IMR-90 (cell line): ENCODE data around the gene PTPRCAP. TPM values are rescaled to one million over a fixed set of nuclear protein-coding genes. Genes with fewer than 3 reads are reported as not detected.

Source experiments
- ATAC-seq: fragments of 200-7000 bp; cut with Tn5 transposase; 2 replicates; pipeline ENCODE4 v1.9.1; 2020; ENCODE audit warnings: low read depth, mild to moderate bottlenecking, moderate library complexity
- BruUV-seq: library from RNA; stranded (reverse); fragments of 400-500 nt; replicated peaks from 2 replicates; lab custom pipeline; 2021; lab: Mats Ljungman, UMichigan
- CTCF ChIA-PET: fragments of 300-600 bp; formaldehyde crosslinking; extraction: SDS; loops from one replicate; lab custom pipeline; 2021; ENCODE audit warnings: antibody characterized with exemption; lab: Yijun Ruan, JAX
- POLR2A ChIA-PET: fragments of 300-600 bp; sonication (Branson Sonifier 250); formaldehyde crosslinking; loops from one replicate; lab custom pipeline; 2022; ENCODE audit warnings: antibody characterized with exemption; ENCODE audit not compliant: unreplicated experiment; lab: Charles Lee
- DNase-seq: peaks from one replicate; pipeline ENCODE4 v3.0.0; 2013
- H2AFZ ChIP-seq: replicated peaks from 2 replicates; pipeline ENCODE3; 2013; ENCODE audit warnings: low read length, mild to moderate bottlenecking; ENCODE audit not compliant: poor library complexity
- H2AK5ac ChIP-seq: 2 replicates; pipeline ENCODE4 v1.6.1; 2013; ENCODE audit warnings: low read depth, low read length, inconsistent platforms
- H2AK9ac ChIP-seq: replicated peaks from 2 replicates; pipeline ENCODE3; 2013; ENCODE audit warnings: mild to moderate bottlenecking, low read depth, low read length, moderate library complexity; ENCODE audit not compliant: poor library complexity
- H2BK120ac ChIP-seq: 2 replicates; pipeline ENCODE4 v1.6.1; 2013; ENCODE audit warnings: low read depth, low read length, inconsistent platforms
- H2BK15ac ChIP-seq: 3 replicates; pipeline ENCODE4 v1.6.1; 2013; ENCODE audit warnings: low read depth, low read length, inconsistent platforms
- H2BK20ac ChIP-seq: 2 replicates; pipeline ENCODE4 v1.6.1; 2013; ENCODE audit warnings: low read depth, mild to moderate bottlenecking, inconsistent platforms, low read length, moderate library complexity
- H2BK5ac ChIP-seq: 2 replicates; pipeline ENCODE4 v1.6.1; 2013; ENCODE audit warnings: mild to moderate bottlenecking, low read depth, low read length, inconsistent platforms; ENCODE audit not compliant: poor library complexity, severe bottlenecking
- H3K14ac ChIP-seq: replicated peaks from 2 replicates; pipeline ENCODE4 v1.6.1; 2013; ENCODE audit warnings: low read depth, low read length, inconsistent platforms
- H3K18ac ChIP-seq: 2 replicates; pipeline ENCODE4 v1.6.1; 2013; ENCODE audit warnings: low read depth, low read length, control low read depth
- H3K23ac ChIP-seq: 2 replicates; pipeline ENCODE4 v1.6.1; 2013; ENCODE audit warnings: low read depth, low read length, inconsistent platforms
- H3K27ac ChIP-seq: 2 replicates; pipeline ENCODE4 v1.5.1; 2013; ENCODE audit warnings: mild to moderate bottlenecking, control low read depth, low read length; ENCODE audit not compliant: insufficient read depth
- H3K27me3 ChIP-seq: 2 replicates; pipeline ENCODE4 v1.6.1; 2013; ENCODE audit warnings: low read length; ENCODE audit not compliant: control insufficient read depth, insufficient read depth
- H3K36me3 ChIP-seq: 2 replicates; pipeline ENCODE4 v1.6.1; 2013; ENCODE audit warnings: low read length, mixed read lengths; ENCODE audit not compliant: control insufficient read depth, insufficient read depth
- H3K4ac ChIP-seq: 2 replicates; pipeline ENCODE4 v1.6.1; 2013; ENCODE audit warnings: low read depth, low read length, inconsistent platforms
- H3K4me1 ChIP-seq: 2 replicates; pipeline ENCODE4 v1.6.1; 2013; ENCODE audit warnings: low read length, mixed read lengths; ENCODE audit not compliant: control insufficient read depth, insufficient read depth
- H3K4me2 ChIP-seq: 2 replicates; pipeline ENCODE4 v1.6.1; 2013; ENCODE audit warnings: low read depth, mild to moderate bottlenecking, control low read depth, low read length, moderate library complexity
- H3K4me3 ChIP-seq: 2 replicates; pipeline ENCODE4 v1.5.1; 2013; ENCODE audit warnings: low read depth, mild to moderate bottlenecking, control low read depth, low read length, moderate library complexity; ENCODE audit not compliant: insufficient read depth
- H3K56ac ChIP-seq: 2 replicates; pipeline ENCODE4 v1.6.1; 2013; ENCODE audit warnings: low read length, inconsistent platforms; ENCODE audit not compliant: insufficient read depth; ENCODE audit errors: extremely low read depth
- H3K79me1 ChIP-seq, 2 experiments: 2 replicates each; pipeline ENCODE4 v1.6.1; 2013; ENCODE audit warnings: low read length in 2 of 2, inconsistent platforms in 1 of 2, low read depth in 1 of 2
- H3K9ac ChIP-seq: 2 replicates; pipeline ENCODE4 v1.6.1; 2013; ENCODE audit warnings: low read depth, low read length, control low read depth
- H3K9me1 ChIP-seq: 2 replicates; pipeline ENCODE4 v1.6.1; 2013; ENCODE audit warnings: low read length, inconsistent platforms; ENCODE audit not compliant: insufficient read depth
- H3K9me3 ChIP-seq: 2 replicates; pipeline ENCODE4 v1.6.1; 2013; ENCODE audit warnings: low read length; ENCODE audit not compliant: control insufficient read depth, insufficient read depth
- H4K20me1 ChIP-seq: 2 replicates; pipeline ENCODE4 v1.6.1; 2013; ENCODE audit warnings: low read length, inconsistent platforms; ENCODE audit not compliant: insufficient read depth
- H4K5ac ChIP-seq: 2 replicates; pipeline ENCODE4 v1.6.1; 2013; ENCODE audit warnings: mild to moderate bottlenecking, low read depth, low read length, control low read depth
- H4K8ac ChIP-seq, 2 experiments: 2 replicates each; pipeline ENCODE4 v1.6.1; 2013; ENCODE audit warnings: low read depth in 2 of 2, low read length in 2 of 2, control low read depth in 1 of 2, inconsistent platforms in 1 of 2
- H4K91ac ChIP-seq: 2 replicates; pipeline ENCODE4 v1.6.1; 2013; ENCODE audit warnings: low read depth, low read length, inconsistent platforms; ENCODE audit not compliant: insufficient read depth
- BHLHE40 ChIP-seq: fragments of 150-350 bp; IDR thresholded peaks from 2 replicates; pipeline ENCODE4 v1.6.1; 2016; ENCODE audit warnings: mild to moderate bottlenecking, low read depth, low read length
- CEBPB ChIP-seq: IDR thresholded peaks from 2 replicates; pipeline ENCODE4 v1.6.1; 2012; ENCODE audit warnings: low read depth, low read length, improper control_type of control experiment
- CHD1 ChIP-seq: IDR thresholded peaks from 2 replicates; pipeline ENCODE4 v1.6.1; 2012; ENCODE audit warnings: low read depth, low read length, improper control_type of control experiment
- ELK1 ChIP-seq: fragments of 150-350 bp; IDR thresholded peaks from 2 replicates; pipeline ENCODE4 v1.6.1; 2016; ENCODE audit warnings: low read depth, mild to moderate bottlenecking, low read length, moderate library complexity, borderline replicate concordance
- FOS ChIP-seq: fragments of 150-350 bp; IDR thresholded peaks from 2 replicates; pipeline ENCODE4 v1.6.1; 2016; ENCODE audit warnings: low read depth, low read length
- MAFK ChIP-seq: IDR thresholded peaks from 2 replicates; pipeline ENCODE4 v1.6.1; 2012; ENCODE audit warnings: low read depth, low read length, improper control_type of control experiment
- MXI1 ChIP-seq: IDR thresholded peaks from 2 replicates; pipeline ENCODE4 v1.6.1; 2012; ENCODE audit warnings: low read depth, mild to moderate bottlenecking, low read length, moderate library complexity, borderline replicate concordance
- NFE2L2 ChIP-seq: fragments of 150-350 bp; IDR thresholded peaks from 2 replicates; pipeline ENCODE4 v1.6.1; 2016; ENCODE audit warnings: low read depth, mild to moderate bottlenecking, low read length
- POLR2A ChIP-seq: IDR thresholded peaks from 2 replicates; pipeline ENCODE4 v1.6.1; 2012; ENCODE audit warnings: mild to moderate bottlenecking, low read depth, low read length
- RAD21 ChIP-seq: IDR thresholded peaks from 2 replicates; pipeline ENCODE4 v1.6.1; 2012; ENCODE audit warnings: low read length, improper control_type of control experiment
- RCOR1 ChIP-seq: IDR thresholded peaks from 2 replicates; pipeline ENCODE4 v1.6.1; 2012; ENCODE audit warnings: mild to moderate bottlenecking, low read length, improper control_type of control experiment; ENCODE audit not compliant: insufficient replicate concordance
- RFX5 ChIP-seq: IDR thresholded peaks from 2 replicates; pipeline ENCODE4 v1.8.0; 2012; ENCODE audit warnings: low read depth, mild to moderate bottlenecking, low read length, moderate library complexity
- SMC3 ChIP-seq: fragments of 150-350 bp; IDR thresholded peaks from 2 replicates; pipeline ENCODE4 v1.6.1; 2016; ENCODE audit warnings: low read depth, mild to moderate bottlenecking, antibody characterized with exemption, low read length, moderate library complexity
- WGBS, 2 experiments: methylation state at CpG; one replicate each; pipeline versions ENCODE4 v1.1.5 to v1.1.7; 2013; ENCODE audit warnings: missing lambda C conversion rate in 2 of 2; ENCODE audit not compliant: insufficient read length in 1 of 2; ENCODE audit errors: extremely low coverage in 2 of 2; 5-methylcytosine and 5-hydroxymethylcytosine counted together
- dilution Hi-C: fragments of 300-500 bp; cut with HindIII; formaldehyde crosslinking; loops from one replicate; pipeline ENCODE4 v1.14.3; 2018; ENCODE audit warnings: low sequenced_read_pairs; ENCODE audit not compliant: unreplicated experiment
- in situ Hi-C: fragments of 300-500 bp; cut with MboI; formaldehyde crosslinking; loops from 3 replicates; pipeline ENCODE4 v1.14.3; 2019; ENCODE audit warnings: low sequenced_read_pairs, inconsistent platforms, mixed read lengths
- intact Hi-C: fragments of 100-400 bp; cut with micrococcal nuclease; formaldehyde crosslinking; loops from 2 replicates; pipeline ENCODE4 v1.10.0; 2022
- polyA plus RNA-seq, 3 experiments: library from polyadenylated mRNA; depleted of rRNA; stranded (reverse); fragments of >200 nt; gene quantifications; 2 replicates each; pipeline ENCODE4 v1.2.3, GENCODE V29; 2012; ENCODE audit warnings: low replicate concordance in 1 of 3
- total RNA-seq: library from RNA; depleted of rRNA; stranded (reverse); fragments of >200 nt; gene quantifications from 2 replicates; pipeline ENCODE4 v1.2.3, GENCODE V29; 2012
- TF ChIP-seq, protein P1 (sequence below): conservative IDR thresholded peaks from 2 replicates; pipeline ENCODE4 v1.5.1; 2012; ENCODE audit warnings: mild to moderate bottlenecking, low read depth, low read length, improper control_type of control experiment
- TF ChIP-seq, protein P2 (sequence below): fragments of 150-350 bp; IDR thresholded peaks from 2 replicates; pipeline ENCODE4 v1.6.1; 2017; ENCODE audit warnings: mild to moderate bottlenecking, antibody characterized with exemption, low read length, low read depth

PTPRCAP gene
- total and polyA plus RNA-seq, 2 of the 4 experiments (the other 2 are of a cell fraction): 0.24 TPM; not detected in 1

- no peak within 1 kb of the TSS for H3K18ac ChIP-seq
- POLR2A ChIA-PET: no interaction called here
- H2AFZ ChIP-seq: peak within 1 kb of the TSS; percentile 72
- H3K4me2 ChIP-seq: peak within 1 kb of the TSS; percentile 20; the same call in 1 of the 2 replicates
- no peak within 1 kb of the TSS for H3K23ac ChIP-seq
- peaks cover 5% of the 10 kb centered on the region; the same call in 1 of the 2 replicates for H3K4me1 ChIP-seq
- no peak within 1 kb of the TSS for H3K4me3 ChIP-seq
- no peak within 1 kb of the TSS for H2AK5ac ChIP-seq
- H2BK120ac ChIP-seq: no peak within 1 kb of the TSS
- H4K20me1 ChIP-seq: no peaks in the 10 kb centered on the region
- intact Hi-C loops: no loop called here
- no peaks in the 10 kb centered on the region for H3K9me1 ChIP-seq
- H3K36me3 ChIP-seq: no peaks in the 10 kb centered on the region
- no peaks in the 10 kb centered on the region for H3K79me1 ChIP-seq
- no peak within 1 kb of the TSS for H3K56ac ChIP-seq
- no peak within 1 kb of the TSS for H4K8ac ChIP-seq
- no peak within 1 kb of the TSS for H2BK20ac ChIP-seq
- DNase-seq (no peak), ATAC-seq (peak; percentile 12; the same call in 1 of the 2 replicates)
- peaks cover 29% of the 10 kb centered on the region for H3K27me3 ChIP-seq
- H3K9ac ChIP-seq: no peak within 1 kb of the TSS
- CTCF ChIA-PET: no interaction called here
- dilution Hi-C loops: no loop called here
- no peak within 1 kb of the TSS for H3K14ac ChIP-seq
- H3K4ac ChIP-seq: no peak within 1 kb of the TSS
- no peak within 1 kb of the TSS for H4K91ac ChIP-seq
- no peak within 1 kb of the TSS for H4K5ac ChIP-seq
- BruUV-seq: no TSS peak
- H2AK9ac ChIP-seq: peak within 1 kb of the TSS; percentile 61
- no peak within 1 kb of the TSS for H3K27ac ChIP-seq
- no peaks in the 10 kb centered on the region for H3K9me3 ChIP-seq
- WGBS, 2 experiments: 2% methylated on average over 11 of the region's 67 CpGs; no CpG with 5 or more reads in 1 of the 2 experiments
- no peak within 1 kb of the TSS for H2BK5ac ChIP-seq
- H2BK15ac ChIP-seq: no peak within 1 kb of the TSS
- in situ Hi-C loops: no loop called here
- TF ChIP-seq ELK1 (no peak), MAFK (no peak), FOS (no peak), SMC3 (no peak), POLR2A (no peak), MXI1 (no peak), RFX5 (no peak), NFE2L2 (no peak), RCOR1 (no peak), CEBPB (no peak), RAD21 (no peak), BHLHE40 (no peak), CHD1 (no peak)
- TF ChIP-seq, protein P1, sequence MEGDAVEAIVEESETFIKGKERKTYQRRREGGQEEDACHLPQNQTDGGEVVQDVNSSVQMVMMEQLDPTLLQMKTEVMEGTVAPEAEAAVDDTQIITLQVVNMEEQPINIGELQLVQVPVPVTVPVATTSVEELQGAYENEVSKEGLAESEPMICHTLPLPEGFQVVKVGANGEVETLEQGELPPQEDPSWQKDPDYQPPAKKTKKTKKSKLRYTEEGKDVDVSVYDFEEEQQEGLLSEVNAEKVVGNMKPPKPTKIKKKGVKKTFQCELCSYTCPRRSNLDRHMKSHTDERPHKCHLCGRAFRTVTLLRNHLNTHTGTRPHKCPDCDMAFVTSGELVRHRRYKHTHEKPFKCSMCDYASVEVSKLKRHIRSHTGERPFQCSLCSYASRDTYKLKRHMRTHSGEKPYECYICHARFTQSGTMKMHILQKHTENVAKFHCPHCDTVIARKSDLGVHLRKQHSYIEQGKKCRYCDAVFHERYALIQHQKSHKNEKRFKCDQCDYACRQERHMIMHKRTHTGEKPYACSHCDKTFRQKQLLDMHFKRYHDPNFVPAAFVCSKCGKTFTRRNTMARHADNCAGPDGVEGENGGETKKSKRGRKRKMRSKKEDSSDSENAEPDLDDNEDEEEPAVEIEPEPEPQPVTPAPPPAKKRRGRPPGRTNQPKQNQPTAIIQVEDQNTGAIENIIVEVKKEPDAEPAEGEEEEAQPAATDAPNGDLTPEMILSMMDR: no peak
- TF ChIP-seq, protein P2, sequence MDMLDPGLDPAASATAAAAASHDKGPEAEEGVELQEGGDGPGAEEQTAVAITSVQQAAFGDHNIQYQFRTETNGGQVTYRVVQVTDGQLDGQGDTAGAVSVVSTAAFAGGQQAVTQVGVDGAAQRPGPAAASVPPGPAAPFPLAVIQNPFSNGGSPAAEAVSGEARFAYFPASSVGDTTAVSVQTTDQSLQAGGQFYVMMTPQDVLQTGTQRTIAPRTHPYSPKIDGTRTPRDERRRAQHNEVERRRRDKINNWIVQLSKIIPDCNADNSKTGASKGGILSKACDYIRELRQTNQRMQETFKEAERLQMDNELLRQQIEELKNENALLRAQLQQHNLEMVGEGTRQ: no peak
Measured at GRCh38 chr11:67415501-67416304, 21.8 kb downstream of the PTPRCAP start, which contains the start of gene CARNS1. Gene CARNS1, plus strand, starts transcription at chr11:67415678. Its CDS starts 522 bp downstream, at chr11:67416200.
